Lower leg skin (tissue), 3 donors: Measurements from ENCODE around the gene STARD3.

Experiments
- POLR2A ChIP-seq, 2 donors: fragments of 450-650 bp; IDR thresholded peaks; one replicate each; pipeline ENCODE4 v1.6.1; 2016 to 2017; ENCODE audit warnings: antibody characterized with exemption in 2 of 2, mild to moderate bottlenecking in 1 of 2, moderate library complexity in 1 of 2
- TF ChIP-seq, protein P1 (sequence below), 3 donors: fragments of 450-650 bp; IDR thresholded peaks; one replicate each; pipeline ENCODE4 v1.5.1; 2016; ENCODE audit warnings: antibody characterized with exemption in 3 of 3, mild to moderate bottlenecking in 3 of 3, moderate library complexity in 2 of 3

DNA sequence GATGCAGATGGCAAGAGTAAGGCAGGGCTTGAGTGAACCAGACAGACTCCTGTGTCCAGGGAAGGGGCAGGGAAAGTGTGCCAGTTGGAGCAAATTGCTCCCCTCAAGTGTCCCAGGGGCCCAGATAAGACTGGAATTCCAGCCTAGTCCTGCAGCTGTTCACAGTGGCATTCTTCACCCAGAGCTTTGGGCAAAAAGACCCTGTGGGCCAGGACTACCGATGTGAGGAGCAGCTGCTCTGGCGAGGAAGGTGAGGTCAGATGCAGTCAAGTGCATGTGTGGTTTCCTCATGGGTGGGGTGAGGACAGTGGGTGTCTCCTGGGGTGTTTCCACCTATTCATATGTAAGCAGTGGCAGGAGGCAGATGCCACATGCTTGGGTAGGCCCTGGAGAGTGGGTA lies 43.6 kb upstream of the STARD3 start:
- TF ChIP-seq, protein P1, sequence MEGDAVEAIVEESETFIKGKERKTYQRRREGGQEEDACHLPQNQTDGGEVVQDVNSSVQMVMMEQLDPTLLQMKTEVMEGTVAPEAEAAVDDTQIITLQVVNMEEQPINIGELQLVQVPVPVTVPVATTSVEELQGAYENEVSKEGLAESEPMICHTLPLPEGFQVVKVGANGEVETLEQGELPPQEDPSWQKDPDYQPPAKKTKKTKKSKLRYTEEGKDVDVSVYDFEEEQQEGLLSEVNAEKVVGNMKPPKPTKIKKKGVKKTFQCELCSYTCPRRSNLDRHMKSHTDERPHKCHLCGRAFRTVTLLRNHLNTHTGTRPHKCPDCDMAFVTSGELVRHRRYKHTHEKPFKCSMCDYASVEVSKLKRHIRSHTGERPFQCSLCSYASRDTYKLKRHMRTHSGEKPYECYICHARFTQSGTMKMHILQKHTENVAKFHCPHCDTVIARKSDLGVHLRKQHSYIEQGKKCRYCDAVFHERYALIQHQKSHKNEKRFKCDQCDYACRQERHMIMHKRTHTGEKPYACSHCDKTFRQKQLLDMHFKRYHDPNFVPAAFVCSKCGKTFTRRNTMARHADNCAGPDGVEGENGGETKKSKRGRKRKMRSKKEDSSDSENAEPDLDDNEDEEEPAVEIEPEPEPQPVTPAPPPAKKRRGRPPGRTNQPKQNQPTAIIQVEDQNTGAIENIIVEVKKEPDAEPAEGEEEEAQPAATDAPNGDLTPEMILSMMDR (IDR thresholded peaks at IDR 0.05) = no peak
- no peak for TF ChIP-seq POLR2A (IDR thresholded peaks at IDR 0.05)
